ENCODE results near the gene PSMD9.
A peak's percentile ranks its signal among the peaks of the same experiment; 100 is the strongest.

Gene PSMD9

GRCh38 chr12:121911824-121912585, 23.4 kb downstream of the PSMD9 start:
- TF ChIP-seq REST (IDR thresholded peaks at IDR 0.05; ENCODE audit: insufficient replicate concordance, low read depth) (no peak), GABPA (IDR thresholded peaks at IDR 0.05; ENCODE audit: low read depth) (no peak), CTCF (IDR thresholded peaks at IDR 0.05; ENCODE audit: insufficient read depth, low read length) (no peak), SPI1 (IDR thresholded peaks at IDR 0.05; ENCODE audit: borderline replicate concordance, low read depth) (no peak), POLR2AphosphoS5 (IDR thresholded peaks at IDR 0.05; ENCODE audit: low read depth) (no peak)
- no peak overlapping the region for H3K27ac ChIP-seq (replicated peaks)

GRCh38 chr12:121915841-121916321, 27.3 kb downstream of the PSMD9 start:
- TF ChIP-seq GABPA (IDR thresholded peaks at IDR 0.05; ENCODE audit: low read depth) (no peak), REST (IDR thresholded peaks at IDR 0.05; ENCODE audit: insufficient replicate concordance, low read depth) (no peak), POLR2AphosphoS5 (IDR thresholded peaks at IDR 0.05; ENCODE audit: low read depth) (no peak)
- H3K27me3 ChIP-seq (ENCODE audit: insufficient read depth, poor library complexity, severe bottlenecking) = no peaks in the 10 kb centered on the region
- no peak overlapping the region for H3K4me3 ChIP-seq (replicated peaks; ENCODE audit: insufficient read depth, low read length)
- no peak for DNase-seq (ENCODE audit: low read depth in 1 of 2, low spot score in 1 of 2)
- H3K27ac ChIP-seq (replicated peaks) = no peak overlapping the region

More at GRCh38 chr12:121911824-121912585, 23.4 kb downstream of the PSMD9 start:
- H3K27me3 ChIP-seq (ENCODE audit: insufficient read depth, poor library complexity, severe bottlenecking) = no peaks in the 10 kb centered on the region
- DNase-seq (ENCODE audit: low read depth in 1 of 2, low spot score in 1 of 2) = no peak
- no peak overlapping the region for H3K4me3 ChIP-seq (replicated peaks; ENCODE audit: insufficient read depth, low read length)

GRCh38 chr12:121916719-121917118, 28.1 kb downstream of the PSMD9 start:
- no peak overlapping the region for H3K4me3 ChIP-seq (replicated peaks; ENCODE audit: insufficient read depth, low read length)
- H3K27me3 ChIP-seq (ENCODE audit: insufficient read depth, poor library complexity, severe bottlenecking) = no peaks in the 10 kb centered on the region
- H3K27ac ChIP-seq (replicated peaks) = no peak overlapping the region
- TF ChIP-seq GABPA (IDR thresholded peaks at IDR 0.05; ENCODE audit: low read depth) = no peak
- peak; percentile 35; the same call in 1 of the 2 replicates for TF ChIP-seq SPI1 (IDR thresholded peaks at IDR 0.05; ENCODE audit: borderline replicate concordance, low read depth)
- peak in 1 of 2 experiments; percentile 44 for DNase-seq (ENCODE audit: low read depth in 1 of 2, low spot score in 1 of 2)

GRCh38 chr12:121917950-121918678, 29.5 kb downstream of the PSMD9 start, which contains the start of gene CFAP251:
Gene CFAP251, plus strand, starts transcription at chr12:121918592. Its CDS starts 2,714 bp downstream, at chr12:121921306.
- DNase-seq (ENCODE audit: low read depth in 1 of 2, low spot score in 1 of 2) = peak; percentile 77 to 97
- TF ChIP-seq SPI1 (IDR thresholded peaks at IDR 0.05; ENCODE audit: borderline replicate concordance, low read depth) (no peak), POLR2AphosphoS5 (IDR thresholded peaks at IDR 0.05; ENCODE audit: low read depth) (peak; percentile 71), REST (IDR thresholded peaks at IDR 0.05; ENCODE audit: insufficient replicate concordance, low read depth) (no peak), CTCF (IDR thresholded peaks at IDR 0.05; ENCODE audit: insufficient read depth, low read length) (peak; percentile 20), GABPA (IDR thresholded peaks at IDR 0.05; ENCODE audit: low read depth) (0 out of 2 replicates have a peak, but pooled peaks have one; percentile 16)
- Histone ChIP-seq H3K27me3 (ENCODE audit: insufficient read depth, poor library complexity, severe bottlenecking) (no peaks in the 10 kb centered on the region), H3K27ac (replicated peaks) (peak within 1 kb of the TSS; percentile 25), H3K4me3 (replicated peaks; ENCODE audit: insufficient read depth, low read length) (peak within 1 kb of the TSS; percentile 13; the same call in 1 of the 2 replicates)
